Glomerular visceral epithelial cell (primary cell): Measurements from ENCODE around the gene KRT9.
"Not testable (repeated sequence)": the region's sequence is repeated elsewhere in the genome, so short reads cannot be mapped to it uniquely, and the experiment has no call there.

Experiments
- DNase-seq: peaks from one replicate; pipeline ENCODE4 v3.0.0-alpha.2; 2016; ENCODE audit errors: extremely low spot score

The KRT9 gene

DNA sequence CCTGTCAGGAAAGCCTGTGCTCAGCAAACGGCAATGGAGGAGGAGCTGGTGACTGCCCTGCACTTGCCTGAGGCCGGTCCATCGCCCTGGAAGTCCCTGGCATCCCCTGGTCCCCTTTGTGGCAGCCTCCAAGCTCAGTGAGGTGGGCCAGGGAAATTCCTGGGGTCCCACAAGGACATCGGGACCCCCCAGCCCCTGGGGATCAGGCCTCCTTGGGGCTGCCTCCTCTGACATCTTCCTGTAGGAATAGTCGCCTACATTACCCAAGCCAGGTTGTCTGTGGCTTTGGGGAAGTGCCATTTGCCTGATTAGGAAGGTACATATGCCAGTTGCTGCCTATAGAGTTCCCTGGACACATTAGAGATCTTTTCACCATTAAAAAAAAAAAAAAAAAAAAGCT is 7.1 kb upstream of the KRT9 start:
- DNase-seq: no peak

DNA sequence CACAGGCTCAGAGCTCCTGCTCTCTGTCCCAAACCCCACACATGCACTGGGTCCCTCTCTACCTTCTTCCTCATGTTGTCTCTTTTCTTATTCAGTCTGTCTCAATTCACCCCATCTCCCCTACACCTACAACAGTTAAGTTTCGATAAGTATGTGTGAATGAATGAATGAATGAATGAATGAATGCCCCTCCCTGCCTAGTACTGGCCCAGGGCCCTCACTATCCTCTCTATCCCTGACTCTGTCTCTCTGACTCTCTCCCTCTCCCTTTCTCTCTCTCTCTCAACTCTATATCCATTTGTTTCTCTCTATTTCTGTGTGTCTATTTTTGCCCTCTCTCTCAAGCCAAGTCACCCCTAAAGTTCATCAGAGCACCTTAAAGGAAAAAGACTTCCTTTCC is 6.7 kb upstream of the KRT9 start:
- no peak for DNase-seq

DNA sequence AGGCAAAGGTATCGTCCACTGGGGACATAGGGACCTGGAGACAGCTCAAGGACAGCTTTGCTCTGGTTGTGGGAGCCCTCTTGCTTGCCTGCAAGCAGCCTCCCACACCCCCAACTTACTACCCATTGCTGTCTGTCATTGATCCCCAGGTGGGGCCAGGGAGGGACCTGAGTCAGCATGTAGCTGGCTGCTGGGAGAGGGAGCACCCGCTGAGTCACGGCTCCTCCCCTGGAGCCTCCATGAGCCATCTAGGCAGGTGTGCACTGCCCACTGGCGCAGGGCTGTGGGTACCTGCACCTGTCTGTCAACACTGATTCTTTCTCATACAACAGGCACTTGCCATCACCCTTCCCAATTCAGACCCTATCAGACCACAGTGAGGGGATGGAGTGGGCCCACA is 4.9 kb upstream of the KRT9 start:
- DNase-seq: not testable (repeated sequence)

DNA sequence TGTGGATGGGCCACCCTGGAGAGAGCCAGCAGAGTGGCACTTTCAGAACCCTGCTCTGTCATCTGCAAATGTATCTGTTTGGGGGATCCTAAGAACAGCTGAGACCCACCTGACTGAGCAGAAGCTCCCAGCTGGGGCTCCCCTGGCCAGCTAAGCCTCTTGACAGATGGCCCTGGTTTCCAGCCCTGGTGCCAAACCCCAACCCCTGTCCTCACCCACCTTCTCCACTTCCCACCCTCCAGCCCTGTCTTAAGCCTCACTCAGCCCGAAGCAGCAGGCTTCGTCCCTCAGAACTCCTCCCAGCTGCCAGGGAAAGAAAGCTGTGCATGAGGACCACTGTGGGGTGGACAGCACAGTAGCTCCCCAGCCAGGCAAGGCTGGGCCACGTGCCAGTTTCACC is 3.5 kb upstream of the KRT9 start:
- DNase-seq: no peak

DNA sequence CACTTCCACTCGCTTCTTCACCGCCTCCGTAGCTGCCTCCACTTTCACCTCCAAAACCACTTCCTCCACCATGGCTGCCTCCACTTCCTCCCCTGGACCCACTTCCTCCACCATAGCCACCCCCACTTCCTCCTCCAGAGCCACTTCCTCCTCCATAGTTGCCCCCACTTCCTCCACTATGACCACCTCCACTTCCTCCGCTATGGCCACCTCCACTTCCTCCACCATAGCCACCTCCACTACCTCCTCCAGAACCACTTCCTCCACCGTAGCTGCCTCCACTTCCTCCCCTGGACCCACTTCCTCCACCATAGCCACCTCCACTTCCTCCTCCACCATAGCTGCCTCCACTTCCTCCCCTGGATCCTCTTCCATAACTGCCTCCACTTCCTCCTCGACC is 4.5 kb downstream of the KRT9 start:
- no peak for DNase-seq

DNA sequence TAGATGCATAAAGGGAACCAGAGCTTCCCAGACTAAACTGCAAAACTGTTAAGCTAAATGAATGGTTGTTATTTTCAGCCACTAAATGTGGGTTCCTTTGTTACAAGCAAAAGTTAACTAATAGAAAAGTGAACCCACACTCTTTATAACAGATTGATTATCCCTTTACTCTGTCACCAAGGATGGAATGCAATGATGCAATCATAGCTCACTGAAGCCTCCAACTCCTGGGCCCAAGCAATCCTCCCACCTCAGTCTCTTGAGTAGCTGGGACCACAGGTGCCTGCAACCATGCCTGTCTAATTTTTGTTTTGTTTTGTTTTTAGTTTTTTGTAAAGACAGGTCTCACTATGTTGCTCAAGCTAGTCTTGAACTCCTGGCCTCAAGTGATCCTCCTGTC is 6.5 kb downstream of the KRT9 start:
- DNase-seq: no peak

DNA sequence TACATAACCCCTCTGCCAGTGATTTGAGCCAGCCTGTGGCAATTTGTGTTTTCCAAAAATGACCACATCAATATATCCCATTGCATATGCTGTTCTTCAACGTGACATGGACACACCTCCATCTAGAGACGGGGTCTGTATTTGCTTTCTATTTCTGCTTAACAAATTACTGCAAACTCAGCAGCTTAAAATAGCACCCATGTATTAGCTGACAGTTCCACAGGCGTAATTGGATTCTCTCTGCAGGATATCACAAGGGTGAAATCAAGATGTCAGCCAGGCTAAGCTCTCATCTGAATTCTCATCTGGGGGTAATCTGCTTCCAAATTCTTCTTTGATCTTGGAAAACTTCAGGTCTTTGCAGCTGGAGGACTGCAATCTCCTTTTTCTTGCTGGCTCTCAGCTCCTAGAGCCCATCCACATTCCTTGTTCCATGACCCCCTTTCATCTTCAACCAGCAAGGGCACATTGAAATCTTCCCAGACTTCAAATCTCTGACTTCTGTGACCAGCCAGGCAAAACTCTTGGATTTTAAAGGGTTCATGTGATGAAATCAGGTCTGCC is 8.2 kb downstream of the KRT9 start:
- DNase-seq: no peak

DNA sequence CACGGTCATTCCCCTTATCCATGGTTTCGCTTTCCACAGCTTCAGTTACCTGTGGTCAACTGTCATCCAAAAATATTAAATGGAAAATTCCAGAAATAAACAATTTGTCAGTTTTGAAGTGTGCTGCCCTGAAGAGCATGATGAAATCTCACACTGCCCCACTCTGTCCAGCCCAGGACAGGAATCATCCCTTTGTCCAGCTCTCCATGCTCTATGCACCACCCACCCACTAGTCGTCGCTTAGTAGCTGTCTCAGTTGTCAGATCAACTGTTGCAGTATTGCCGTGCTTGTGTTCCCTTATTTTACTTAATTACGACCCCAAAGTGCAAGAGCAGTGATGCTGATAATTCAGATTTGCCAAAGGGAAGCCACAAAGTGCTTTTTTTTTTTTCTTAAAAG is 10.3 kb downstream of the KRT9 start:
- no peak for DNase-seq

DNA sequence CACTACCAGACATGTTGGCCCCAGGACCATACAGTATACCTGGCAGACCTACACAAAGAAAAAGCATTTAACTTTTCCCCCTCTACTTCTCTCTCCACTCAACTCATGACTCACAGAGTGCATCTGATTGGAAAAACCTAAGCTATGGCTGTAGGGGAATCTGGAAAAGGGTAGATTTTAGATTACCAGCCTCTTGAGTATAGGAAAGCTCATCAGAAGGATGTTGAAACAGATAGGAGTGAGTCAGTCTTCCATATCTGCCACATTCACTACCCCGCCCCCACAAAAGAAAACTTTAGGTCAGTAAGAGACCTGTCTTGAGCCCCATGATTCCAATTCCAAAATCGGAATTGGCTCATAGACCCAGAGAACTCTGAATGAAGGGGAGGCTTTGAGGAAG is 12.3 kb downstream of the KRT9 start:
- DNase-seq: no peak

DNA sequence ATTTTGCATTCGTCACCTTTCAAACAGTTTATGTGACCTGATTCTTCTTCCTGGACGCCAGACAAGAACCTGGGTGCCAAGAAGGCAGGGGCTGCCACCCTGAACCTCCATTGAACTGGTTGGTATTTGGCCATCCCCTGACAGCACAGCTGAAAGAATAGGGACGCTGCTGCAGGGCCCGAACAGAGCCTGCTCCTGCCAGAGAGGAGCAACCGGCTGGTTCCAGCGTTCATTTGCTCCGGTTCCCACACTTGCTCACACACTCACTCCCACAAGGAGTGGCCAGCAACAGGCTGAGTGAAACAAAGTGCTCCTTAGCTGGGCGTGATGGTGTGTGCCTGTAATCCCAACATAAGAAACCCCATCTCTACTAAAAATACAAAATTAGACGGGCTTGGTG is 14.9 kb downstream of the KRT9 start:
- no peak for DNase-seq

DNA sequence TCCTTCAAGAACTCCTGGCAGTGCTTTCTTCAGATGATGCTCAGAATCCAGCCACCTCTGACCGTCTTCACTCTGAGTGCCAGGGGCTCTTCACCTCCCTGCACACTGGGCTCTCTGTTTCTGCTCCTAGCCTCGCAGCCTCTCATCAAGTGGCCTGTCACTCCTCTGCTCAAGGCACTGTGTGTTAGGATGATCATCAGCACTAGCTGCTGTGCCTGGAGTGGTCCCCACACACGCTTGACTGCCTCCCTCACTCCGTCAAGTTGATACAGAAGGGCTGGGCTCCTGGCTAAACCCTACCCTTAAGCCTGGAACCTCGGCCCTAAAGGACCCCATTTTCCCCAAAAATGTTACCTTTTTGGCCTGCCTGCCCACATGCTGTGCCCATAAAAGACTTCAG is 15.6 kb downstream of the KRT9 start:
- DNase-seq: no peak

DNA sequence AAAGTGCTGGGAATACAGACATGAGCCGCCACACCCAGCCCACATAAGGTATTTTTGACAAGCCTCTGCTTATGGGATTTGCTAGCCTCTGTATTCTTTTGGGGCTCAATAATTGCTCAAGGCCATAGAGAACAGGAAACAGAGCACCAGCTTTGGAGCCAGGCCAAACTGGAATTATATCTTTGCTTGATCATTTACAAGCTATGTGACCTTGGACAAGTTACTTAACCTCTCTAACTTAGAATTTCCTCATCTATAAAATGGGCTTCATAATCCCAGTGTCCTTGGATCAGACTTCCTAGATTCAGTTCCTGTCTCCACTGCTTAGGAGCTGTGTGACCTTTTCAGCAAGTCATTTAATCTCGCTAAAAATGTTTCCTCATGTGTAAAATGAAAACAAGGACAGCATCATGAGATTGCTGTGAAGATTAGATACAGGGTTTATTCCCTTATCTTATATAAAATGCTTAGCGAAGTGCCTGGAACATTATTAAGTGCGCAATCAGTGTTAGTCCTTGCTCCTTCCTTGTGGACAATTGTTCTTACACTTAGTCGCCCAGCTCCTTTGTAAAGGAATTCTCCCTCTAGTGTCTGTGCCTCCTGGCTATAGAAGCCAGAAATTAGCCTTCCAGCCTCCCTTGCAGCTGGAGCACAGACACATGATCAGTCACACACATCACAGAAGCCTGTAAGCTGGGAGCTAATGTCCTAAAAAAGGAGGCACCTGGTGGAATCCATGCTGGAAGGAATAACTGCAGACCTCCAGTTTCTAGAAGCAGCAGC is 16.6 kb downstream of the KRT9 start:
- DNase-seq: no peak

DNA sequence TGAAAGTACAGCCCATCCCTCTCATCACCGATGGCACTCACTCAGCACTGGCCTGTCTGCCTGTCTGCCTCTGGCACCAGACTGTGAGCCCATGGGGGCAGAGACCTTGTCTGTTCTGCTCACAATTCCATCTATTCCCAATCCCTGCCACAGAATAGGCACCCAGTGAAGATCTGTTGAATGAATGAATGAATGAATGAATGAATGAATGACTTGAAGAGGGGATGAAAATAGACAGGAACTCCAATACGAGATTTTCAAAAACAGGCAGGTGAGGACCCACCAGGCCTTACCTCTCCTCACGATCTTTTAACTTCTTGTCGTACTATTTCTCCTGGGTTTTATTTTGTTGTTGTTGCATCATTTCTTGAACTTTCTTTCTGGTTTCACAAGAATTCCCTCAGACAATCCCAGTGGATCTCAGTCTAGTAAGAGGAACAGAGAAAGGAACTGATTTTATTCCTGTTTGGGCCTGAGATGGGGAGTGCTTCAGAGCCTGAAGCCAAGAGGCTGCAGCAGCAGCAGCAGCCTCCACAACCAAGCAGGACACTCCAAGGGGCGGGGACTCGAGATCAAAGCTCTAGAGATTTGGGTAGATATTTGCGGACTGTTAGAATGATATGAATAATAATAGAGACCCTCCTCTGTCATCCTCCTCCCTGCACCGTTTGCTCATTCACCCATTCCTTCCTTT is 17.7 kb downstream of the KRT9 start:
- no peak for DNase-seq

DNA sequence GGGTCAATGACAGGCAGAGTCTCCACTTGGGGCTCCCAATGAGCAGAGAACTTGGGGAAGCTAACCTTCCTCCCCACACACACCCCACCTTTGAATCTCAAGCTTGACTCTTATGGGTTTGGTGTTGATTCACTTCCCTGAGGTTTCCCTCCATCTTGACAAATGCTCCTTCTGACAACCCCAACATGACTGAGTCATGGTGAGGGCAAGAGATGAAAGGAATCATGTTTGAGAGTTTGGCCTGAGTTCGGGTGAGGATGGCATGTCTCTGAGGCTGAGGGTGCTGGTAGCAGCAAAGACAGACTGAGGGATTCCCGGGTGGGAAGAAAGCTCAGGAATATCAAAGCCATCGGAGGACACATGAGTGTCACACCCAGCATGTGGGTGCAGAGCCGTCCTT is 18.7 kb downstream of the KRT9 start:
- DNase-seq: no peak

DNA sequence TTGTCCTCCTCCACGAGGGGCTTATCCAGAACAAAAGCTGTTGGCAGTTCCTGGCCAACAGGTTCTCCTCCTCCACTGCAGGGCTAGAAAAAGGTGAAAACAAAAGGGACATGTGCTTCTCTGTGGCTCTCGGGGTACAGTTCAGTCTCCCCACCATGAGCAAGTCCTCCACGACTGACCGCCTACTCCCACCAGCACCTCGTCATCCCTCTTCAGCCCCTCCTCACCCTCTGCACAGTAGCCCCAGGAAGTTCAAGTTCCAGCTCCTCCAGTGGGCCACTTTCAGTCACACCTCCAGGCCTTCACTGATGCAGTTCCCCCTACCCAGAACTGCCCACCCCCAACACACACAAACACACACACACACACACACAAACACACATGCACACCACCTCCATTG is 19.4 kb downstream of the KRT9 start:
- no peak for DNase-seq

DNA sequence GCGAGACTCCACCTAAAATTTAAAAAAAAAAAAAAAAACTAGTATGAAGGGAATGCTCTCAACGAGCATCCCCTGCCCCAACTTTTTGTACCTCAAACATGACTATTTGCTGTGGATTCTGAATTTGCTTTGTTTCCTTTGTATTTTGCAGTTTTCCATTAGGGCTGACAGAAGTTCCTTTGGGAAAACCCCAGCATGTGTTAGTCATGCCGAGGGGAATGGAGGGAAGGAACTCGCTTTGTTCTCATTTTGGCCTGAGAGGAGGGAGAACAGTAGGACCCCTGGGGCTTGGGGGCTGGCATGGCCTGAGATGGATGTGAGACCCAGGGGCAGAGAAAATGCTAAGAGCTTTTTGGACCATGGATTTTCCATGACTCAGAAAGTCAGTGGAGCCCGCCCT is 20.5 kb downstream of the KRT9 start:
- peak; percentile 44 for DNase-seq

DNA sequence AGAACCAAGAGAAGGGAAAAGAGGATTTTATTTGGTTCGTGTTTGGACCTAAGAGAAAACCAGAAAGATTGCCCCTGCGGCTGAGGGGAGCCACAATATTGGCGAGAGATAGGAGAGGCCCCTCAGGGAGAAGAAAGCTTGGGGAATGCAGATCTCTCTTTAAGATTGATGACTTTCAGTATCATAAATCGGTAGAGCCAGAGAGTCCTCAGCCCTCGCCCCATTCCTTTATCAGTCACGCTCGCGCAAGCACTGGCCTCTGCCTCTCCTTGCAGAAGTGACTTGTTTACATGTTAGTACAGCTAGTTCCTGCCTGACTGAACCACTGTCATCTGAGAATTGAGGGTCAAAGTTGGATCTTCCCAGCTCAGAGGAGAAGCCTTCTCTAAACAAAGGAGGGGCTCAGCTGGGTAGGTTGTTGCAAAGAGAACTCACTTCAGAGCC is 22.2 kb downstream of the KRT9 start:
- no peak for DNase-seq

DNA sequence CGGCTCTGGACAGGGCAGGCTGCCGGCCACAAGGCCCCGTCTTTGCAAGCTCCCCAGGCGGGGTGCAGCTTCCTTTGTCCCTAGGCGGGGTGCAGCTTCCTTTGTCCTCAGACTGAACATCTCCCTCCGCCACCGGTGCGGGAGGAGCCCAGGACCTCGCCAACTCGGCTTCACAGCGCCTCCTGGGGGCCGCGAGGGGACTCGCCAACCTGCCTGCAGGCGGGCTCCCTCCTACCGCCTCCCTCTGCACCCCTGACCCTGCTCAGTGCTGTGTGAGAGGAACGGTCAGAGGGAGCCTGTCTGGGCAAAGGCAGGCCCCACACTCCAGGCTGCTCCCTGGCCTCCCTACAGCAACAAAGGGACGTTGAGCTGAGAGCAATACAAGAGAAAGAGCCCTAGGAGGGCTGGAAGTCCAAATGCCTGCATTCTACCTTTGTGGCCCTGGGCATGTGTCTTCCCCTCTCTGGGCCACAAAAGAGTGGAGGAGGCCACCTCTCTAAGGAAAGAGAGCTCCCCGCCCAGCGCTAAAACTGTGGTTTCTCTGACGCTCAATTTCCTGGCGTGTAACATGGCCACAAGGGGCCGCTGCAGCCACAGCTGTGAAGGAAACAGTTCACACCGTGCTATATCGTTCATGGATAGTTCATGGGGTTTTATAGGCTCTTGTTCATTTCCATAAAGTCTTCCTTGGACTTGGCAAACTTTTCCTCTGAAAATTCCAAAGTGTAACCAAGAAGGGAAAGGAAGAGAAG is 22.8 kb downstream of the KRT9 start:
- DNase-seq: peak; percentile 92

DNA sequence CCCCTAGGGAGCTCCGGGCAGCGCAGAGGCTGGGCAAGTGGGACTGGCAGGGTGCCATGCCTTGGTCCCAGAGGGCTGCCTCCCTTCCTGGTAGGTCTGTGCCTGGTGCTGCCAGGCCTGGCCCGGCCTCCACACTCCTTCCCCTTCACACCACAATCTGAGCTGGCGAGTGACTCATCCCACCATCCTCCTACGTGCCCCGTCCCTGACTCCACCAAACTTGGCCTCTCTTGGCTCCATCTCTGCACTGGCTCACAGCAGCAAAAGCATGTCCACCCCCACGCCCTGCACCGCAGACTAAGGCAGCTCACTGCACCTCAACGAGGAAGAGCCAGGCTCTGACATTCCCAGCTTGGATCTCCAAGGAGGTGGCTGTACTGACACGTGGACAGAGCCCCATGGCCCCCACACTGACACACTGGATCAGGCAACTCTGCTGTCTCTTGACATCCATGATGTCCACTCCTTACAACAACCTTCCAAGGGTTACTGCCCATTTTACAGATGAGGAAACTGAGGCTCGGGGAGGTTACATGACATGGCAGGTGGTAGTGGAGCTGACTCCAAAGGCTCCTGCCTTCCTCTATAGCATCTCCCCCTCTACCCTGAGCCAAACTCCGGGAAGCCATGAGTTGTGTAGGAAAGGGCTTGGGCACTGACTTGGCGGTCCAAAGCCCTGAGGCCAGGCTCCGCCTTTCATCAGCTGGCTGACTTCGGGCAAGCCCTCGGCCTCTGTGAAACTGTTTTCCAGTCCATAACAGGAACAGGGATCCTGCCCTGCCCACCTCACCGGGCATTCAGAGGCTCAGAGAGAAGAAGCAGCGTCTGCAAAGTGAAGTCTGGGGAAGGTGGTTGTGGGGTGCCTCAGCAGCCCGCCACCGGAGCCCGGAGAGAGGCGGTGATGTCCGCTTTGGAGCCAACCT is 23.7 kb downstream of the KRT9 start:
- DNase-seq: peak; percentile 100

DNA sequence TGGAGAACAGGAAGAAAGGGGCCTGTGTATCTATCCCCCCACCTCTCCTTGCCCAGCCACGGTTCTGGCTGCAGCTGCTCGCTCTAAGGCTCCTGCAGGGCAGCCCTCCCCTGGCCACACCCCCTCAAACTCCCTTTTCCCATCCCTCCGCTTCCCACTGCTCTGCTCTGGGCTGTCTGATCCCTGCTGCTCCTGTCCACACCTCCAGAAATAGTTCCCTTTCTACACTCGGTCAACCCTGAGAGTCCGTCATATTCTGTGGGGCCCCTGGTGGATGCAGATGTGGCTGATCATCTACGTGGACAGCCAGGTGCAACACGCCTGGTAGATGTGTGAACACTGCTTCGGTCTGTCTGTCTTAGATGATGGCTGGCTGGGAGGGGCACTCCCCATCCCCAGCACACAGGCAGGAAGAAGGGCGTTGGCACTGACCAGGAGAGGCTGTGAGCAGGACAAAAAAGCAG is 24.4 kb downstream of the KRT9 start:
- no peak for DNase-seq

DNA sequence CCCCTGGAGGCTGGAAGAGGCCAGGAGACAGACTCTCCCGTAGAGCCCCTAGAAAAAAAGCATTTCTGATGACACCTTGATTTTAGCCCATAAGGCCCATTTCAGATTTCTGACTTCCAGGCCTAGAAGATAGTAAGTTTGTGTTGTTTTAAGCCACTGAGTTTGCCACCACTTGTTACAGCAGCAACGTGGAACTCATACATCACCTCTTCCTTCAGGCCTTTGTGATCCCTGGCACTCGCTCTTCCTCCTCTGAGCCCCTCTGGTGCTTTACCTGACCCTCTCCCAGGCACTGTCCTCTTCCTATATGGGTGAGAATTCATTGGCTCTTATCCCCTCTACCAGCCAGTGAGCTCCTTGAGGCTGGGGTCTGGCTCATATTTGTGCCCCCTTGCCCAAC is 25.0 kb downstream of the KRT9 start:
- no peak for DNase-seq
